HepG2 (cell line): ENCODE data around the gene HEXIM1. TPM values are rescaled to one million over a fixed set of nuclear protein-coding genes. Genes with fewer than 3 reads are reported as not detected.

Experiments
- KAT7 ChIP-seq: IDR thresholded peaks from 2 replicates; pipeline ENCODE4 v1.6.1; 2018; ENCODE audit warnings: borderline replicate concordance, missing compliant biosample characterization
- LBX2 ChIP-seq: sonication (generic); formaldehyde crosslinking; IDR thresholded peaks from 2 replicates; pipeline ENCODE4 v1.5.0; 2020; ENCODE audit warnings: missing genetic modification reagents, mild to moderate bottlenecking, borderline replicate concordance
- MEIS1 ChIP-seq: sonication (generic); formaldehyde crosslinking; IDR thresholded peaks from 2 replicates; pipeline ENCODE4 v1.9.0; 2021; ENCODE audit warnings: mild to moderate bottlenecking, missing genetic modification reagents, moderate library complexity, borderline replicate concordance
- MEIS2 ChIP-seq: sonication (generic); formaldehyde crosslinking; IDR thresholded peaks from 2 replicates; pipeline ENCODE4 v1.9.0; 2021; ENCODE audit warnings: mild to moderate bottlenecking, missing genetic modification reagents
- MTF1 ChIP-seq: sonication (generic); formaldehyde crosslinking; IDR thresholded peaks from 2 replicates; pipeline ENCODE4 v1.5.0; 2020; ENCODE audit warnings: missing genetic modification reagents
- NFATC3 ChIP-seq: sonication (generic); formaldehyde crosslinking; IDR thresholded peaks from 2 replicates; pipeline ENCODE4 v1.5.1; 2020; ENCODE audit warnings: mild to moderate bottlenecking, missing genetic modification reagents
- NFIB ChIP-seq: sonication (generic); formaldehyde crosslinking; IDR thresholded peaks from 2 replicates; pipeline ENCODE4 v1.9.0; 2021; ENCODE audit warnings: missing genetic modification reagents, mild to moderate bottlenecking, borderline replicate concordance
- NR2F6 ChIP-seq, 2 experiments: IDR thresholded peaks; 2 replicates each; pipeline ENCODE4 v1.6.1; 2016; ENCODE audit warnings: antibody characterized with exemption in 1 of 2, mild to moderate bottlenecking in 1 of 2
- PITX1 ChIP-seq: sonication (generic); formaldehyde crosslinking; IDR thresholded peaks from 2 replicates; pipeline ENCODE4 v1.5.1; 2020; ENCODE audit warnings: mild to moderate bottlenecking, missing genetic modification reagents
- PRPF4 ChIP-seq: fragments of 200-400 bp; formaldehyde crosslinking; IDR thresholded peaks from 2 replicates; pipeline ENCODE4 v1.6.1; 2016; ENCODE audit warnings: low read length, low read depth; ENCODE audit not compliant: poor library complexity, severe bottlenecking
- RAD21 ChIP-seq: fragments of 450-650 bp; formaldehyde crosslinking; IDR thresholded peaks from 2 replicates; pipeline ENCODE4 v1.5.0; 2020; ENCODE audit warnings: mild to moderate bottlenecking
- REL ChIP-seq: sonication (generic); formaldehyde crosslinking; conservative IDR thresholded peaks from 2 replicates; pipeline ENCODE4 v1.8.0; 2022; ENCODE audit warnings: mild to moderate bottlenecking, missing genetic modification reagents, moderate library complexity
- SMC3 ChIP-seq: IDR thresholded peaks from 2 replicates; pipeline ENCODE4 v1.6.1; 2011; ENCODE audit warnings: low read length, improper control_type of control experiment
- SUZ12 ChIP-seq: fragments of 150-350 bp; IDR thresholded peaks from 2 replicates; pipeline ENCODE4 v1.6.1; 2014; ENCODE audit warnings: low read depth, low read length
- ZBTB7B ChIP-seq: sonication (generic); formaldehyde crosslinking; IDR thresholded peaks from 2 replicates; pipeline ENCODE4 v1.4.0; 2020; ENCODE audit warnings: missing genetic modification reagents
- ZNF121 ChIP-seq: sonication (generic); formaldehyde crosslinking; IDR thresholded peaks from 2 replicates; pipeline ENCODE4 v1.5.0; 2020; ENCODE audit warnings: mild to moderate bottlenecking, missing genetic modification reagents
- ZNF224 ChIP-seq: sonication (generic); formaldehyde crosslinking; IDR thresholded peaks from 2 replicates; pipeline ENCODE4 v1.5.0; 2020; ENCODE audit warnings: mild to moderate bottlenecking, missing genetic modification reagents
- ZNF562 ChIP-seq: sonication (generic); formaldehyde crosslinking; IDR thresholded peaks from 2 replicates; pipeline ENCODE4 v1.8.0; 2022; ENCODE audit warnings: missing genetic modification reagents, borderline replicate concordance
- polyA plus RNA-seq, 8 experiments: library from polyadenylated mRNA; depleted of rRNA in 3 of 8; stranded (reverse) in 7 of 8; unstranded in 1 of 8; fragments of >200 nt; fragmentation: Illumina TruSeq in 4 of 8; extraction: Trizol in 4 of 8; gene quantifications; 2 replicates each; pipeline versions ENCODE4 v1.2.1 to v1.2.3, GENCODE V29; 2011 to 2016; ENCODE audit warnings: low read depth in 4 of 8, missing spikeins in 1 of 8, mixed read lengths in 1 of 8; ENCODE audit not compliant: insufficient read depth in 1 of 8
- total RNA-seq, 5 experiments: library from RNA; depleted of rRNA; stranded (reverse); fragments of >200 nt; fragmentation: Illumina TruSeq; extraction: Trizol; gene quantifications; 2 replicates each; pipeline ENCODE4 v1.2.3, GENCODE V29; 2016; ENCODE audit warnings: low read depth in 1 of 5
- TF ChIP-seq, protein P1 (sequence below): sonication (generic); formaldehyde crosslinking; IDR thresholded peaks from 2 replicates; pipeline ENCODE4 v1.5.0; 2020; ENCODE audit warnings: missing genetic modification reagents
- TF ChIP-seq, protein P2 (sequence below): sonication (generic); formaldehyde crosslinking; IDR thresholded peaks from 2 replicates; pipeline ENCODE4 v1.5.0; 2020; ENCODE audit warnings: mild to moderate bottlenecking, missing genetic modification reagents, borderline replicate concordance
- TF ChIP-seq, protein P3 (sequence below): sonication (generic); formaldehyde crosslinking; IDR thresholded peaks from 2 replicates; pipeline ENCODE4 v1.4.0; 2020; ENCODE audit warnings: mild to moderate bottlenecking, missing genetic modification reagents

HEXIM1 gene
- total and polyA plus RNA-seq, 2 of the 13 experiments (the other 11 are each of a cell fraction or from before 2014, with no cell fraction given), result 10.5 to 16.6 TPM

GRCh38 chr17:45160447-45161287 is 12.4 kb downstream of the HEXIM1 start (continued):
- TF ChIP-seq, protein P1, sequence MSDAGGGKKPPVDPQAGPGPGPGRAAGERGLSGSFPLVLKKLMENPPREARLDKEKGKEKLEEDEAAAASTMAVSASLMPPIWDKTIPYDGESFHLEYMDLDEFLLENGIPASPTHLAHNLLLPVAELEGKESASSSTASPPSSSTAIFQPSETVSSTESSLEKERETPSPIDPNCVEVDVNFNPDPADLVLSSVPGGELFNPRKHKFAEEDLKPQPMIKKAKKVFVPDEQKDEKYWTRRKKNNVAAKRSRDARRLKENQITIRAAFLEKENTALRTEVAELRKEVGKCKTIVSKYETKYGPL (CRISPR knock-in tag), result peak; percentile 74; the same call in 1 of the 2 replicates
- TF ChIP-seq NFATC3 (CRISPR knock-in tag), result no peak
- TF ChIP-seq LBX2 (CRISPR knock-in tag), result no peak; the same call in 1 of the 2 replicates
- peak; percentile 84 for TF ChIP-seq RAD21 (CRISPR knock-in tag)
- TF ChIP-seq MTF1 (CRISPR knock-in tag), result no peak
- no peak; the same call in 1 of the 2 replicates for TF ChIP-seq MEIS1 (CRISPR knock-in tag)
- TF ChIP-seq PRPF4, result peak; percentile 84
- TF ChIP-seq ZNF562 (CRISPR knock-in tag), result no peak
- 0 out of 2 replicates have a peak, but pooled peaks have one; percentile 11 for TF ChIP-seq ZNF121
- peak; percentile 80 for TF ChIP-seq MEIS2
- TF ChIP-seq SMC3, result peak; percentile 28; the same call in 1 of the 2 replicates
- no peak for TF ChIP-seq SUZ12
- TF ChIP-seq ZNF224 (CRISPR knock-in tag), result no peak
- TF ChIP-seq NR2F6 (IDR thresholded peaks at IDR 0.05), result 0 out of 2 replicates have a peak, but pooled peaks have one; percentile 24
- peak; percentile 75 for TF ChIP-seq NR2F6 (CRISPR knock-in tag; IDR thresholded peaks at IDR 0.05)
- peak; percentile 51; the same call in 1 of the 2 replicates for TF ChIP-seq ZBTB7B (CRISPR knock-in tag)
- TF ChIP-seq, protein P2, sequence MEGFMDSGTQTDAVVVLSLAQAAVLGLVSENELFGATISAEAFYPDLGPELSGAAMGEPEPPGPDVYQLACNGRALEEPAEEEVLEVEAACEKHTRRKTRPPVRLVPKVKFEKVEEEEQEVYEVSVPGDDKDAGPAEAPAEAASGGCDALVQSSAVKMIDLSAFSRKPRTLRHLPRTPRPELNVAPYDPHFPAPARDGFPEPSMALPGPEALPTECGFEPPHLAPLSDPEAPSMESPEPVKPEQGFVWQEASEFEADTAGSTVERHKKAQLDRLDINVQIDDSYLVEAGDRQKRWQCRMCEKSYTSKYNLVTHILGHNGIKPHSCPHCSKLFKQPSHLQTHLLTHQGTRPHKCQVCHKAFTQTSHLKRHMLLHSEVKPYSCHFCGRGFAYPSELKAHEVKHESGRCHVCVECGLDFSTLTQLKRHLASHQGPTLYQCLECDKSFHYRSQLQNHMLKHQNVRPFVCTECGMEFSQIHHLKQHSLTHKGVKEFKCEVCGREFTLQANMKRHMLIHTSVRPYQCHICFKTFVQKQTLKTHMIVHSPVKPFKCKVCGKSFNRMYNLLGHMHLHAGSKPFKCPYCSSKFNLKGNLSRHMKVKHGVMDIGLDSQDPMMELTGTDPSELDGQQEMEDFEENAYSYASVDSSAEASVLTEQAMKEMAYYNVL (CRISPR knock-in tag), result peak; percentile 75; the same call in 1 of the 2 replicates
- TF ChIP-seq PITX1, result 0 out of 2 replicates have a peak, but pooled peaks have one; percentile 10
- no peak for TF ChIP-seq NFIB
- peak; percentile 77 for TF ChIP-seq REL (CRISPR knock-in tag)
- TF ChIP-seq, protein P3, sequence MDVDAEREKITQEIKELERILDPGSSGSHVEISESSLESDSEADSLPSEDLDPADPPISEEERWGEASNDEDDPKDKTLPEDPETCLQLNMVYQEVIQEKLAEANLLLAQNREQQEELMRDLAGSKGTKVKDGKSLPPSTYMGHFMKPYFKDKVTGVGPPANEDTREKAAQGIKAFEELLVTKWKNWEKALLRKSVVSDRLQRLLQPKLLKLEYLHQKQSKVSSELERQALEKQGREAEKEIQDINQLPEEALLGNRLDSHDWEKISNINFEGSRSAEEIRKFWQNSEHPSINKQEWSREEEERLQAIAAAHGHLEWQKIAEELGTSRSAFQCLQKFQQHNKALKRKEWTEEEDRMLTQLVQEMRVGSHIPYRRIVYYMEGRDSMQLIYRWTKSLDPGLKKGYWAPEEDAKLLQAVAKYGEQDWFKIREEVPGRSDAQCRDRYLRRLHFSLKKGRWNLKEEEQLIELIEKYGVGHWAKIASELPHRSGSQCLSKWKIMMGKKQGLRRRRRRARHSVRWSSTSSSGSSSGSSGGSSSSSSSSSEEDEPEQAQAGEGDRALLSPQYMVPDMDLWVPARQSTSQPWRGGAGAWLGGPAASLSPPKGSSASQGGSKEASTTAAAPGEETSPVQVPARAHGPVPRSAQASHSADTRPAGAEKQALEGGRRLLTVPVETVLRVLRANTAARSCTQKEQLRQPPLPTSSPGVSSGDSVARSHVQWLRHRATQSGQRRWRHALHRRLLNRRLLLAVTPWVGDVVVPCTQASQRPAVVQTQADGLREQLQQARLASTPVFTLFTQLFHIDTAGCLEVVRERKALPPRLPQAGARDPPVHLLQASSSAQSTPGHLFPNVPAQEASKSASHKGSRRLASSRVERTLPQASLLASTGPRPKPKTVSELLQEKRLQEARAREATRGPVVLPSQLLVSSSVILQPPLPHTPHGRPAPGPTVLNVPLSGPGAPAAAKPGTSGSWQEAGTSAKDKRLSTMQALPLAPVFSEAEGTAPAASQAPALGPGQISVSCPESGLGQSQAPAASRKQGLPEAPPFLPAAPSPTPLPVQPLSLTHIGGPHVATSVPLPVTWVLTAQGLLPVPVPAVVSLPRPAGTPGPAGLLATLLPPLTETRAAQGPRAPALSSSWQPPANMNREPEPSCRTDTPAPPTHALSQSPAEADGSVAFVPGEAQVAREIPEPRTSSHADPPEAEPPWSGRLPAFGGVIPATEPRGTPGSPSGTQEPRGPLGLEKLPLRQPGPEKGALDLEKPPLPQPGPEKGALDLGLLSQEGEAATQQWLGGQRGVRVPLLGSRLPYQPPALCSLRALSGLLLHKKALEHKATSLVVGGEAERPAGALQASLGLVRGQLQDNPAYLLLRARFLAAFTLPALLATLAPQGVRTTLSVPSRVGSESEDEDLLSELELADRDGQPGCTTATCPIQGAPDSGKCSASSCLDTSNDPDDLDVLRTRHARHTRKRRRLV, result peak; percentile 86; the same call in 1 of the 2 replicates
- peak; percentile 96; the same call in 1 of the 2 replicates for TF ChIP-seq KAT7
